ENCODE measurements around the gene RCN2.

Gene RCN2

DNA sequence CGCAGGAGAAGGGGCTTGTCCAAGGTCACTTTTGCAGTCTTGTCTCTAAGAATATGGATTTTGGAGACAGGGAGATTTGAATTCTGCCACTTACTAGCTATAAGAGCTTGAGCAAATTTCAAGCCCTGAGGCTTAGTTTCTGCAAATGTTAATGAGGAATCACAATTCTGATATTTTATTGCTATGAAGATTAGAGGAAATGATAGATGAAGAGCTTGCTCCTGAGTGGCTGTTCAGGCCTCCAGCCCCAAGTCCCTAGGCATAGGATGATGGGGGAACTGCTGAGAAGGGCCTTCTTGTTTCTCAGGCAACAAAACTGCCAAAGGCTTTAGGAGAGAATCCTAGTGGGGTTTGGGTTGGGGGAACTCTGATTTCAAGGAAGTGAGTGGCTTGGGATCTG, 44.6 kb downstream of the RCN2 start:
- H3K4me3 Mint-ChIP-seq, result no peak overlapping the region
- peaks cover 21% of the 10 kb centered on the region for H3K9me3 Mint-ChIP-seq
- no peaks in the 10 kb centered on the region for H3K4me1 Mint-ChIP-seq
- TF ChIP-seq, protein P1, sequence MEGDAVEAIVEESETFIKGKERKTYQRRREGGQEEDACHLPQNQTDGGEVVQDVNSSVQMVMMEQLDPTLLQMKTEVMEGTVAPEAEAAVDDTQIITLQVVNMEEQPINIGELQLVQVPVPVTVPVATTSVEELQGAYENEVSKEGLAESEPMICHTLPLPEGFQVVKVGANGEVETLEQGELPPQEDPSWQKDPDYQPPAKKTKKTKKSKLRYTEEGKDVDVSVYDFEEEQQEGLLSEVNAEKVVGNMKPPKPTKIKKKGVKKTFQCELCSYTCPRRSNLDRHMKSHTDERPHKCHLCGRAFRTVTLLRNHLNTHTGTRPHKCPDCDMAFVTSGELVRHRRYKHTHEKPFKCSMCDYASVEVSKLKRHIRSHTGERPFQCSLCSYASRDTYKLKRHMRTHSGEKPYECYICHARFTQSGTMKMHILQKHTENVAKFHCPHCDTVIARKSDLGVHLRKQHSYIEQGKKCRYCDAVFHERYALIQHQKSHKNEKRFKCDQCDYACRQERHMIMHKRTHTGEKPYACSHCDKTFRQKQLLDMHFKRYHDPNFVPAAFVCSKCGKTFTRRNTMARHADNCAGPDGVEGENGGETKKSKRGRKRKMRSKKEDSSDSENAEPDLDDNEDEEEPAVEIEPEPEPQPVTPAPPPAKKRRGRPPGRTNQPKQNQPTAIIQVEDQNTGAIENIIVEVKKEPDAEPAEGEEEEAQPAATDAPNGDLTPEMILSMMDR (IDR thresholded peaks at IDR 0.05), result no peak
- peaks cover 8% of the 10 kb centered on the region for H3K36me3 Mint-ChIP-seq (ENCODE audit: low read depth)
- H3K27ac Mint-ChIP-seq, result no peak overlapping the region
- H3K27me3 Mint-ChIP-seq (ENCODE audit: low read depth, poor library complexity), result peaks cover 8% of the 10 kb centered on the region
- no peak for DNase-seq

DNA sequence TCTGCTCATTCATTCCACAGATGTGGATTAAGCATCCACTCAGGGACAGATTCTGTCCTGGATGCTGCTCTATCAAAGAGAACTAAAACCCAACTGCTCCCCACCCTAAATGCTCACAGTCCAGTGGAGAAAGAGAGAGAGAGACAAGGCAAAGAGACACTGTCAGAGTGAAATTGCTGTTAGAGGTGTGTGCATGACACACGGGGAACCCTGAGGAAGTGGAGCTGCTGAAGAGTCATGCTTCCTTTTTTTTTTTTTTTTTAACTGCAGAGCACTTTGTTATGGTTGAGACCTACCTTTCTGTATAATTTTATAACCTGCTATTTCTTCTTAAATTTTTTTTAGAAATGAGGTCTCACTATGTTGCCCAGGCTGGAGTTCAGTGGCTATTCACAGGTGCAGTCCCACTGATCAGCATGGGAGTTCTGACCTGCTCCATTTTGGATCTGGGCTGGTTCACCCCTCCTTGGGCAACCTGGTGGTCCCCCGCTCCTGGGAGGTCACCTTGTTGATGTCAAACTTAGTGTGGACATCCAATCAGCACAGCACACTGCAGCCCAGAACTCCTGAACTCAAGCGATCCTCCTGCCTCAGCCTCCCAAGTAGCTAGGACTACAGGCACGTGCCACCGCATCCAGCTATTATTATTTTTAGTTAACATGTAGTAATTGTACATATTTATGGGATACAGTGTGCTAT, 45.2 kb downstream of the RCN2 start:
- Mint-ChIP-seq H3K4me3 (no peak overlapping the region), H3K27me3 (ENCODE audit: low read depth, poor library complexity) (peaks cover 4% of the 10 kb centered on the region), H3K9me3 (peaks cover 21% of the 10 kb centered on the region), H3K4me1 (no peaks in the 10 kb centered on the region), H3K36me3 (ENCODE audit: low read depth) (peaks cover 8% of the 10 kb centered on the region), H3K27ac (no peak overlapping the region)
- no peak for DNase-seq
- TF ChIP-seq, protein P1 (IDR thresholded peaks at IDR 0.05), result no peak

DNA sequence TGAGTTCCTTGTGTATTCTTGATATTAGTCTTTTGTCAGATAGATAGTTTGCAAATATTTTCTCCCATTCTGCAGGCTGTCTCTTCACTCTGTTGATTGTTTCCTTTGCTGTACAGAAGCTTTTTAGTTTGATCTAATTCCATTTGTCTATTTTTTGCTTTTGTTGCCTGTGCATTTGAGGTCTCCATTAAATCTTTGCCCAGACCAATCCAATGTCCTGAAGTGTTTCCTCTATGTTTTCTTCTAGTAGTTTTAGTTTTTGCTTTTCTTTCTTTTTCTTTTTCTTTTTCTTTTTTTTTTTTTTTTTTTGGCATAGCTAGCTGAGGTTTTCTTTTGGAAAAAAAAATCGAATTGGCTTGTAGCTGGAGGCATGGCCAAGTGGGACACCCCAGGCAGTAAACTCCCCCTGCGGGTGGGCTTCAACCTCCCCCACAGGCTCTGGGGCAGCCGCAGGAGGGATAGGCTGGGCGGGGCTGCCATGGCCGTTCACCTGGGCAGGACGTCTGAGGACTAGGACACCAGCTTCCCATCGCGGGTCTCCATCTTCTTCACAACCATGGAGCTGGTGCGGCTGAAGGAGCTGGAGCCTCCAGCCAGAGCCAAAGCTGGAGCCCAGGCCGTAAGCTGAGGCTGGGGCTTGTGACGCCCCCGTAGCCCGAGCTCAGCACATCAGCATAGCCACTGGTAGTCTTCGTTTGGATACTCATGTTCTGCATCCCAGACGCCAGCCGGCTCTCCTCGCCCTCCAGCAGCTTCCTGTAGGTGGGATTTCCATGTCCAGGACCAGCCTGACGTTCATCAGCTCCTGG, 47.2 kb downstream of the RCN2 start:
- no peak for DNase-seq
- H3K27me3 Mint-ChIP-seq (ENCODE audit: low read depth, poor library complexity), result peaks cover under 1% of the 10 kb centered on the region
- H3K27ac Mint-ChIP-seq, result no peak overlapping the region
- H3K36me3 Mint-ChIP-seq (ENCODE audit: low read depth), result peaks cover 8% of the 10 kb centered on the region
- peaks cover 21% of the 10 kb centered on the region for H3K9me3 Mint-ChIP-seq
- TF ChIP-seq, protein P1 (IDR thresholded peaks at IDR 0.05), result no peak
- no peak overlapping the region for H3K4me3 Mint-ChIP-seq
- H3K4me1 Mint-ChIP-seq, result peaks cover 16% of the 10 kb centered on the region

GRCh38 chr15:76979331-76979925, 47.9 kb downstream of the RCN2 start:
- H3K27me3 Mint-ChIP-seq (ENCODE audit: low read depth, poor library complexity), result no peaks in the 10 kb centered on the region
- peaks cover 21% of the 10 kb centered on the region for H3K4me1 Mint-ChIP-seq
- DNase-seq, result no peak
- H3K36me3 Mint-ChIP-seq (ENCODE audit: low read depth), result peaks cover 8% of the 10 kb centered on the region
- H3K4me3 Mint-ChIP-seq, result no peak overlapping the region
- peaks cover 21% of the 10 kb centered on the region for H3K9me3 Mint-ChIP-seq
- TF ChIP-seq, protein P1 (IDR thresholded peaks at IDR 0.05), result no peak
- H3K27ac Mint-ChIP-seq, result no peak overlapping the region

DNA sequence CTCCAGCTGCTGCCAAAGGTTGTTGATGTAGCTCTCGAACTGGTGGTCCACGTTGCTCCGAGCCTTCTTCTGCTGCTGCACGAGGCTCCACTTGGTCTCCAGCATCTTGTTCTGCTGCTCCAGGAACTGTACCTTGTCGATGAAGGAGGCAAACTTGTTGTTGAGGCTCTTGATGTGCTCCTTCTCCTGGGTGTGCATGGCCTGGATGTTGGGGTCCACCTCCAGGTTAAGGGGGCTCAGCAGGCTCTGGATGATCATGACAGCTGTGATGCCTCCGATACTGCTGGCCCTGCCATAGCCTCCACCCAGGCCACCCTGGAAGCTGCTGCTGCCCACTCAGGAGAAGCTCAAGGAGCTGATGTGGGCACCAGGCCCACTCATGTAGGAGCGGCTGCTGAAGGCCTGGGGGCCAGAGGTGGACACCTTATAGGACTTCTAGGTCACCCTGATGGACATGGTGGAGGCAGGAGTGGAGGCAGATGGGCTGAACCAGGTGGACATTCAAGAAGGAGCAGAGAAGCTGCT, 48.5 kb downstream of the RCN2 start:
- H3K36me3 Mint-ChIP-seq (ENCODE audit: low read depth), result peaks cover 8% of the 10 kb centered on the region
- no peak for DNase-seq
- H3K4me1 Mint-ChIP-seq, result peaks cover 21% of the 10 kb centered on the region
- H3K27ac Mint-ChIP-seq, result no peak overlapping the region
- no peaks in the 10 kb centered on the region for H3K27me3 Mint-ChIP-seq (ENCODE audit: low read depth, poor library complexity)
- no peak overlapping the region for H3K4me3 Mint-ChIP-seq
- TF ChIP-seq, protein P1 (IDR thresholded peaks at IDR 0.05), result no peak
- H3K9me3 Mint-ChIP-seq, result peaks cover 21% of the 10 kb centered on the region

Measured in nephron progenitor cell (in vitro differentiated cells).